Measurements from ENCODE around the gene MS4A6E. TPM values are rescaled to one million over a fixed set of nuclear protein-coding genes. Genes with fewer than 3 reads are reported as not detected.
"Not testable (repeated sequence)": the region's sequence is repeated elsewhere in the genome, so short reads cannot be mapped to it uniquely, and the experiment has no call there.

The MS4A6E gene
- total RNA-seq, 1 donor from 2014 or later, result not detected

GRCh38 chr11:60363542-60364470, 36.8 kb downstream of the MS4A6E start:
- Histone ChIP-seq H3K36me3 (no peaks in the 10 kb centered on the region), H3K9ac (no peak overlapping the region), H2AFZ (replicated peaks) (peak overlapping the region; percentile 73), H3K9me3 (ENCODE audit: low read depth) (peaks cover 5% of the 10 kb centered on the region), H3K79me2 (ENCODE audit: low read depth) (no peaks in the 10 kb centered on the region), H3K27ac (no peak overlapping the region), H3K27me3 (no peaks in the 10 kb centered on the region), H3K4me3 (no peak overlapping the region), H4K20me1 (ENCODE audit: low read depth) (no peaks in the 10 kb centered on the region), H3K4me1 (peaks cover 4% of the 10 kb centered on the region), H3K4me2 (peak overlapping the region; percentile 43), H3F3A (ENCODE audit: low read depth) (no peaks in the 10 kb centered on the region)
- Mint-ChIP-seq H3K36me3 (no peaks in the 10 kb centered on the region), H3K9me3 (peaks cover 8% of the 10 kb centered on the region), H3K4me3 (no peak overlapping the region), H3K4me1 (no peaks in the 10 kb centered on the region), H3K27ac (no peak overlapping the region), H3K27me3 (ENCODE audit: insufficient read depth, low read depth) (no peaks in the 10 kb centered on the region)
- peak; percentile 76 for DNase-seq (ENCODE audit: low spot score)
- TF ChIP-seq CTCF (IDR thresholded peaks at IDR 0.05) (peak; percentile 79), EZH2 (IDR thresholded peaks at IDR 0.05) (no peak)

GRCh38 chr11:60366262-60366904, 39.3 kb downstream of the MS4A6E start:
- not testable (repeated sequence) for H3K27ac Mint-ChIP-seq

GRCh38 chr11:60367009-60367408, 40.0 kb downstream of the MS4A6E start:
- no peak for TF ChIP-seq CTCF (IDR thresholded peaks at IDR 0.05)
- no peak for TF ChIP-seq EZH2phosphoT487 (IDR thresholded peaks at IDR 0.05)
- TF ChIP-seq EZH2 (IDR thresholded peaks at IDR 0.05), result no peak
- Mint-ChIP-seq H3K4me3 (no peak overlapping the region), H3K9me3 (peaks cover 3% of the 10 kb centered on the region), H3K36me3 (no peaks in the 10 kb centered on the region), H3K4me1 (no peaks in the 10 kb centered on the region), H3K27me3 (ENCODE audit: insufficient read depth, low read depth) (no peaks in the 10 kb centered on the region), H3K27ac (no peak overlapping the region)
- Histone ChIP-seq H3F3A (ENCODE audit: low read depth) (no peaks in the 10 kb centered on the region), H3K9ac (no peak overlapping the region), H3K27ac (no peak overlapping the region), H4K20me1 (ENCODE audit: low read depth) (no peaks in the 10 kb centered on the region), H3K79me2 (ENCODE audit: low read depth) (no peaks in the 10 kb centered on the region), H3K4me3 (no peak overlapping the region), H2AFZ (replicated peaks) (no peak overlapping the region), H3K9me3 (ENCODE audit: low read depth) (peaks cover 5% of the 10 kb centered on the region), H3K27me3 (no peaks in the 10 kb centered on the region), H3K4me2 (no peak overlapping the region), H3K36me3 (no peaks in the 10 kb centered on the region), H3K4me1 (peaks cover 4% of the 10 kb centered on the region)
- no peak for DNase-seq (ENCODE audit: low spot score)

More at GRCh38 chr11:60366262-60366904, 39.3 kb downstream of the MS4A6E start:
- not testable (repeated sequence) for H3K4me3 Mint-ChIP-seq; H3K9me3 Mint-ChIP-seq; H2AFZ ChIP-seq (replicated peaks); H3K4me3 ChIP-seq; H3K27me3 Mint-ChIP-seq (ENCODE audit: insufficient read depth, low read depth); H3K79me2 ChIP-seq (ENCODE audit: low read depth); H3K4me1 ChIP-seq; H3K27me3 ChIP-seq; H3K36me3 ChIP-seq; H3F3A ChIP-seq (ENCODE audit: low read depth); H3K9ac ChIP-seq; H3K36me3 Mint-ChIP-seq; H3K9me3 ChIP-seq (ENCODE audit: low read depth); H3K4me2 ChIP-seq; H3K4me1 Mint-ChIP-seq; H4K20me1 ChIP-seq (ENCODE audit: low read depth); DNase-seq (ENCODE audit: low spot score); H3K27ac ChIP-seq

GRCh38 chr11:60367896-60368295, 40.8 kb downstream of the MS4A6E start:
- H4K20me1 ChIP-seq (ENCODE audit: low read depth), result no peaks in the 10 kb centered on the region
- no peaks in the 10 kb centered on the region for H3K27me3 ChIP-seq
- Mint-ChIP-seq H3K36me3 (no peaks in the 10 kb centered on the region), H3K4me3 (no peak overlapping the region), H3K9me3 (peaks cover 3% of the 10 kb centered on the region), H3K27me3 (ENCODE audit: insufficient read depth, low read depth) (no peaks in the 10 kb centered on the region), H3K4me1 (no peaks in the 10 kb centered on the region), H3K27ac (no peak overlapping the region)
- no peak for DNase-seq (ENCODE audit: low spot score)
- TF ChIP-seq CTCF (IDR thresholded peaks at IDR 0.05), result no peak
- no peak for TF ChIP-seq EZH2phosphoT487 (IDR thresholded peaks at IDR 0.05)
- no peak for TF ChIP-seq EZH2 (IDR thresholded peaks at IDR 0.05)
- H3K27ac ChIP-seq, result no peak overlapping the region
- H3K79me2 ChIP-seq (ENCODE audit: low read depth), result no peaks in the 10 kb centered on the region
- peaks cover 5% of the 10 kb centered on the region for H3K9me3 ChIP-seq (ENCODE audit: low read depth)
- H3K9ac ChIP-seq, result no peak overlapping the region
- no peak overlapping the region for H3K4me3 ChIP-seq
- H2AFZ ChIP-seq (replicated peaks), result no peak overlapping the region
- H3F3A ChIP-seq (ENCODE audit: low read depth), result no peaks in the 10 kb centered on the region
- H3K4me1 ChIP-seq, result peaks cover 4% of the 10 kb centered on the region
- H3K36me3 ChIP-seq, result no peaks in the 10 kb centered on the region
- H3K4me2 ChIP-seq, result no peak overlapping the region

Data from neural progenitor cell (in vitro differentiated cells).